IMR-90 (cell line): ENCODE results near the gene PCED1B.

Source experiments
- CHD1 ChIP-seq: IDR thresholded peaks from 2 replicates; pipeline ENCODE4 v1.6.1; 2012; ENCODE audit warnings: low read depth, low read length, improper control_type of control experiment
- CTCF ChIP-seq: conservative IDR thresholded peaks from 2 replicates; pipeline ENCODE4 v1.5.1; 2012; ENCODE audit warnings: mild to moderate bottlenecking, low read depth, low read length, improper control_type of control experiment
- FOS ChIP-seq: fragments of 150-350 bp; IDR thresholded peaks from 2 replicates; pipeline ENCODE4 v1.6.1; 2016; ENCODE audit warnings: low read depth, low read length
- MAFK ChIP-seq: IDR thresholded peaks from 2 replicates; pipeline ENCODE4 v1.6.1; 2012; ENCODE audit warnings: low read depth, low read length, improper control_type of control experiment
- MXI1 ChIP-seq: IDR thresholded peaks from 2 replicates; pipeline ENCODE4 v1.6.1; 2012; ENCODE audit warnings: low read depth, mild to moderate bottlenecking, low read length, moderate library complexity, borderline replicate concordance
- NFE2L2 ChIP-seq: fragments of 150-350 bp; IDR thresholded peaks from 2 replicates; pipeline ENCODE4 v1.6.1; 2016; ENCODE audit warnings: low read depth, mild to moderate bottlenecking, low read length
- POLR2A ChIP-seq: IDR thresholded peaks from 2 replicates; pipeline ENCODE4 v1.6.1; 2012; ENCODE audit warnings: mild to moderate bottlenecking, low read depth, low read length
- RAD21 ChIP-seq: IDR thresholded peaks from 2 replicates; pipeline ENCODE4 v1.6.1; 2012; ENCODE audit warnings: low read length, improper control_type of control experiment
- SMC3 ChIP-seq: fragments of 150-350 bp; IDR thresholded peaks from 2 replicates; pipeline ENCODE4 v1.6.1; 2016; ENCODE audit warnings: low read depth, mild to moderate bottlenecking, antibody characterized with exemption, low read length, moderate library complexity
- TF ChIP-seq, protein P1 (sequence below): fragments of 150-350 bp; IDR thresholded peaks from 2 replicates; pipeline ENCODE4 v1.6.1; 2017; ENCODE audit warnings: mild to moderate bottlenecking, antibody characterized with exemption, low read length, low read depth
- TF ChIP-seq, protein P2 (sequence below): fragments of 150-350 bp; IDR thresholded peaks from 2 replicates; pipeline ENCODE4 v1.6.1; 2016; ENCODE audit warnings: low read depth, mild to moderate bottlenecking, low read length, moderate library complexity, borderline replicate concordance

- TF ChIP-seq SMC3 (no peak), RAD21 (no peak), CTCF (no peak), MAFK (no peak), NFE2L2 (no peak), CHD1 (no peak), POLR2A (no peak), MXI1 (no peak), FOS (no peak)
- TF ChIP-seq, protein P1, sequence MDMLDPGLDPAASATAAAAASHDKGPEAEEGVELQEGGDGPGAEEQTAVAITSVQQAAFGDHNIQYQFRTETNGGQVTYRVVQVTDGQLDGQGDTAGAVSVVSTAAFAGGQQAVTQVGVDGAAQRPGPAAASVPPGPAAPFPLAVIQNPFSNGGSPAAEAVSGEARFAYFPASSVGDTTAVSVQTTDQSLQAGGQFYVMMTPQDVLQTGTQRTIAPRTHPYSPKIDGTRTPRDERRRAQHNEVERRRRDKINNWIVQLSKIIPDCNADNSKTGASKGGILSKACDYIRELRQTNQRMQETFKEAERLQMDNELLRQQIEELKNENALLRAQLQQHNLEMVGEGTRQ = no peak
- TF ChIP-seq, protein P2, sequence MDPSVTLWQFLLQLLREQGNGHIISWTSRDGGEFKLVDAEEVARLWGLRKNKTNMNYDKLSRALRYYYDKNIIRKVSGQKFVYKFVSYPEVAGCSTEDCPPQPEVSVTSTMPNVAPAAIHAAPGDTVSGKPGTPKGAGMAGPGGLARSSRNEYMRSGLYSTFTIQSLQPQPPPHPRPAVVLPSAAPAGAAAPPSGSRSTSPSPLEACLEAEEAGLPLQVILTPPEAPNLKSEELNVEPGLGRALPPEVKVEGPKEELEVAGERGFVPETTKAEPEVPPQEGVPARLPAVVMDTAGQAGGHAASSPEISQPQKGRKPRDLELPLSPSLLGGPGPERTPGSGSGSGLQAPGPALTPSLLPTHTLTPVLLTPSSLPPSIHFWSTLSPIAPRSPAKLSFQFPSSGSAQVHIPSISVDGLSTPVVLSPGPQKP = no peak
Observed at GRCh38 chr12:47235258-47236040, 156.0 kb downstream of the PCED1B start.
